Measurements from ENCODE around the gene RAPGEF4. TPM values are rescaled to one million over a fixed set of nuclear protein-coding genes. Genes with fewer than 3 reads are reported as not detected.
A peak's percentile ranks its signal among the peaks of the same experiment; 100 is the strongest.

RAPGEF4 gene
- polyA plus RNA-seq, 2 donors = 1.7 to 3.1 TPM

DNA sequence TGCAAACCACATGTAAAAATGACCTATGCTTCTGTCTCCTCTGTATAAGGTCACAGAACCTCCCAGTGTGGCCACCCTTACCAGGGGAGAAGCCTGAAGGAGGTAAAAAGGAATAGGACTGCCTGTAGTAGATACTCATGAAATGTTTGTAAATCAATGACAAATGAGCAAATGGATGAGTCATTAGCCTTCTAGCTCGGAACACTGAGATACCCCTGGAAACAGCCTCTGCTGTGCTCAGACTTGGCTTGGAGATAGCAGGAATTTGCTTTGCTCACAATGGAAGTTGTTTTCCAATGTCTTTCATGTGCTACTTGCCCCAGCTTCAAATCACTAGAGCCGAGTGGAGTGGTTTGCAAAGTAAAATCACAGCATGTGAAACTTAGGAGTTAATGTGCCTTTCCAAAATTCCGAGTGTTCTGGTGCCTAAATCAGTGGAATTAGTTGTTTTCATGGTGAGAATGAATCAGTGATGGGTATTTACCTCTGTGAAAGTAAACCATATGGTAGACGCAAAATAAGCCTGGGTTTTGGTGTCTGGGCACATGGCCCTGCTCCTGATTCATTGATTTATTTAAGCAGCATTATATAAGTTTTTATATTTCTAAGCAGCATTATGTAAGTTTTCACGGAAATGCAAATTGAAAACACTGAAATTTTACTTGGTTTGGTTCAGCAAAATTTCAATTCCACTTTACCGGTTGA, 186.0 kb downstream of the RAPGEF4 start:
- no peaks in the 10 kb centered on the region for H3K27me3 ChIP-seq (ENCODE audit: control insufficient read depth in 1 of 2, insufficient read depth in 2 of 2, low read length in 2 of 2)
- H3K27ac ChIP-seq (ENCODE audit: low read depth in 2 of 2, low read length in 1 of 2) = no peak overlapping the region
- no peaks in the 10 kb centered on the region for H3K36me3 ChIP-seq (ENCODE audit: control insufficient read depth in 2 of 2, insufficient read depth in 2 of 2, low read length in 1 of 2)
- H3K4me1 ChIP-seq (ENCODE audit: control insufficient read depth in 2 of 2, insufficient read depth in 2 of 2, low read length in 1 of 2) = no peaks in the 10 kb centered on the region
- 61 to 64% methylated on average over 6 of the region's 6 CpGs for WGBS, 2 donors
- no peak overlapping the region for H3K4me3 ChIP-seq (ENCODE audit: low read depth in 1 of 2, low read length in 2 of 2)
- no peaks in the 10 kb centered on the region for H3K9me3 ChIP-seq (ENCODE audit: control insufficient read depth in 2 of 2, insufficient read depth in 1 of 2, low read depth in 1 of 2, low read length in 1 of 2)

GRCh38 chr2:172922306-172922705, 186.7 kb downstream of the RAPGEF4 start:
- no peaks in the 10 kb centered on the region for H3K36me3 ChIP-seq (ENCODE audit: control insufficient read depth in 2 of 2, insufficient read depth in 2 of 2, low read length in 1 of 2)
- H3K9me3 ChIP-seq (ENCODE audit: control insufficient read depth in 2 of 2, insufficient read depth in 1 of 2, low read depth in 1 of 2, low read length in 1 of 2) = no peaks in the 10 kb centered on the region
- H3K27ac ChIP-seq (ENCODE audit: low read depth in 2 of 2, low read length in 1 of 2) = no peak overlapping the region
- no peaks in the 10 kb centered on the region for H3K27me3 ChIP-seq (ENCODE audit: control insufficient read depth in 1 of 2, insufficient read depth in 2 of 2, low read length in 2 of 2)
- 68 to 77% methylated on average over 2 of the region's 2 CpGs for WGBS, 2 donors
- no peaks in the 10 kb centered on the region for H3K4me1 ChIP-seq (ENCODE audit: control insufficient read depth in 2 of 2, insufficient read depth in 2 of 2, low read length in 1 of 2)
- H3K4me3 ChIP-seq (ENCODE audit: low read depth in 1 of 2, low read length in 2 of 2) = no peak overlapping the region

- no peak overlapping the region for H3K4me3 ChIP-seq (ENCODE audit: low read depth in 1 of 2, low read length in 2 of 2)
- no peaks in the 10 kb centered on the region for H3K36me3 ChIP-seq (ENCODE audit: control insufficient read depth in 2 of 2, insufficient read depth in 2 of 2, low read length in 1 of 2)
- WGBS, 2 donors = 69 to 87% methylated on average over 4 of the region's 4 CpGs
- no peaks in the 10 kb centered on the region for H3K9me3 ChIP-seq (ENCODE audit: control insufficient read depth in 2 of 2, insufficient read depth in 1 of 2, low read depth in 1 of 2, low read length in 1 of 2)
- H3K27ac ChIP-seq (ENCODE audit: low read depth in 2 of 2, low read length in 1 of 2) = no peak overlapping the region
- no peaks in the 10 kb centered on the region for H3K4me1 ChIP-seq (ENCODE audit: control insufficient read depth in 2 of 2, insufficient read depth in 2 of 2, low read length in 1 of 2)
- H3K27me3 ChIP-seq (ENCODE audit: control insufficient read depth in 1 of 2, insufficient read depth in 2 of 2, low read length in 2 of 2) = no peaks in the 10 kb centered on the region
These were observed 187.2 kb downstream of the RAPGEF4 start for GRCh38 chr2:172922815-172923214.

DNA sequence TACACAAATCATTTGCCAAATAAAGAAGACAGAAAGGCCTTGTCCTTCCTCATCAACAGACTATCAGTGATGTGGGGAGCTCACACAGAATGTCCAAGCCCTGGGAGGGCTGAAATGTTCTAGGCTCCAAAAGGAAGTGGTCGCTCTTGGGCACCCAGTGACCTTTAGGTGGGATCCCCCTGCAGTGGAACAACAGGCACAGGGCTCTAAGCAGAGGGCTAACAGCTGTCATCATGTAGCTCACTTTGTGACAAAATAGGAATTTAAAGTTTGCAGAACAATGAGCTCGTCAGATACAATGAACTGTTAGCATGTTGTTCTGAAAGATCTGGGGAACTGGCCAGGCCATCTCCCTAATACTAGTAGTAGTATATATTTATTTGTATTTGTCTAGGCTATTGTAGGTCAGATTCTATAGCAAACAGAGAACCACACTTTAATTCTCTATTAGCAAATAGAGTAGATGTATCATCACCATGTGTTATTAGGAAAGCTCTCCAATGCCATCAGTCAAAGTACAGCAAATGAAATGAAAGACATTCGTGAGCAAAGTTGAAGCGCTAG, 188.5 kb downstream of the RAPGEF4 start:
- 89% methylated on average over 4 of the region's 4 CpGs for WGBS, 2 donors
- no peaks in the 10 kb centered on the region for H3K9me3 ChIP-seq (ENCODE audit: control insufficient read depth in 2 of 2, insufficient read depth in 1 of 2, low read depth in 1 of 2, low read length in 1 of 2)
- H3K27ac ChIP-seq (ENCODE audit: low read depth in 2 of 2, low read length in 1 of 2) = no peak overlapping the region
- no peaks in the 10 kb centered on the region for H3K4me1 ChIP-seq (ENCODE audit: control insufficient read depth in 2 of 2, insufficient read depth in 2 of 2, low read length in 1 of 2)
- no peaks in the 10 kb centered on the region for H3K27me3 ChIP-seq (ENCODE audit: control insufficient read depth in 1 of 2, insufficient read depth in 2 of 2, low read length in 2 of 2)
- H3K4me3 ChIP-seq (ENCODE audit: low read depth in 1 of 2, low read length in 2 of 2) = no peak overlapping the region
- H3K36me3 ChIP-seq (ENCODE audit: control insufficient read depth in 2 of 2, insufficient read depth in 2 of 2, low read length in 1 of 2) = no peaks in the 10 kb centered on the region

DNA sequence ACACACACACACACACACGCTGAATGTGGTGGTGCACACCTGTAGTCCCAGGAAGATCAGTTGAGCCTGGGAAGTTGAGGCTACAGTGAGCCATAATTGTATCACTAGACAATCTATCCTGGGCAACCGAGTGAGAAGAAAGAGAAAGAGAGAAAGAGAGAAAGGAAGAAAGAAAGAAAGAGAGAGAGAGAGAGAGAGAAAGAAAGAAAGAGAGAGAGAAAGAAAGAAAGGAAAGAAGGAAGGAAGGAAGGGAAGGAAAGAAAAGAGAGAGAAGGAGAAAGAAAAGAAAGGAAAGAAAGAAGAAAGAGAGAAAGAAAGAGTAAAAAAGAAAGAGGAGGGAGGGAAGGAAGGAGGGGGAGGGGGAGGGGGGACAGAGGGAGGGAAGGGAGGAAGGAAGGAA, 190.0 kb downstream of the RAPGEF4 start:
- Histone ChIP-seq H3K9me3 (ENCODE audit: control insufficient read depth in 2 of 2, insufficient read depth in 1 of 2, low read depth in 1 of 2, low read length in 1 of 2) (no peaks in the 10 kb centered on the region), H3K27me3 (ENCODE audit: control insufficient read depth in 1 of 2, insufficient read depth in 2 of 2, low read length in 2 of 2) (no peaks in the 10 kb centered on the region), H3K4me3 (ENCODE audit: low read depth in 1 of 2, low read length in 2 of 2) (no peak overlapping the region), H3K36me3 (ENCODE audit: control insufficient read depth in 2 of 2, insufficient read depth in 2 of 2, low read length in 1 of 2) (no peaks in the 10 kb centered on the region), H3K27ac (ENCODE audit: low read depth in 2 of 2, low read length in 1 of 2) (no peak overlapping the region), H3K4me1 (ENCODE audit: control insufficient read depth in 2 of 2, insufficient read depth in 2 of 2, low read length in 1 of 2) (no peaks in the 10 kb centered on the region)
- 91 to 97% methylated on average over 2 of the region's 2 CpGs for WGBS, 2 donors

GRCh38 chr2:172926785-172927640, 191.4 kb downstream of the RAPGEF4 start:
- H3K27ac ChIP-seq (ENCODE audit: low read depth in 2 of 2, low read length in 1 of 2) = no peak overlapping the region
- WGBS, 2 donors = 88 to 91% methylated on average over 7 of the region's 7 CpGs

DNA sequence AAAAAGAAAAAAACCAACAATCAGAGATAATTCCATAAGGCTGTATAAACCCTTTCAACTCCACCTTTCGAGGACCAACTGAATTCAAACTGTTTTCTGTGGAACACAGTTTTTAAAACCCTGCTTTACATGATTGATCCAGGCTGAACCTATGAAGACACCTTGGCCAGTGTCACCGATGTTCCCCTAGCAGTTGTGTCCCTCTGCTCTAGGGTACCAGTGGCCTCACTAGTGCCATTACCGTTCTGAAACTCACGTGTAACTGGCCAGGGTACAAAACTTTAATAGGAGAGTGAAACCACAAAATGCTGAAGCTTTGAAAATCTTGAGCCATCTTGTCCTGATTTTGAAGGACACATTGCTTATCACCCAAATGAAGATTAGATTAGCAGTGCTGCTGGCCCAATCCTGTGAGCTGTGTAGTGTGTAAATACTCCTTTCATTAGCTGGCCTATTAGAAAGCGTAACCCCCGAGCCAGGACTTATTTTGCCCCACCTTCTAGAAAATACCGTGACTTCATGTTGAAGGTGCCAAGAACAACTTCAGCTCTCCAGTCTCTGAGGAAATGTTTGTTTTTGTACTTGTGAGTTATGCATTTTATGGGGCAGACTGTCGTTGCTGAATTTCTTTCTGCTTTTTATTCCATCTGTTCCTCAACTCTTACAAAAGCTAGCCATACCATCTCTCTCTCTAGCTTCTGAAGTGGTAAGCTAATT, 192.2 kb downstream of the RAPGEF4 start:
- H3K27me3 ChIP-seq (ENCODE audit: control insufficient read depth in 1 of 2, insufficient read depth in 2 of 2, low read length in 2 of 2) = no peaks in the 10 kb centered on the region
- peaks cover 0 to 2% of the 10 kb centered on the region in 2 donors for H3K4me1 ChIP-seq (ENCODE audit: control insufficient read depth in 2 of 2, insufficient read depth in 2 of 2, low read length in 1 of 2)
- H3K9me3 ChIP-seq (ENCODE audit: control insufficient read depth in 2 of 2, insufficient read depth in 1 of 2, low read depth in 1 of 2, low read length in 1 of 2) = no peaks in the 10 kb centered on the region
- no peaks in the 10 kb centered on the region for H3K36me3 ChIP-seq (ENCODE audit: control insufficient read depth in 2 of 2, insufficient read depth in 2 of 2, low read length in 1 of 2)
- peak overlapping the region; percentile 22 to 45 for H3K27ac ChIP-seq (ENCODE audit: low read depth in 2 of 2, low read length in 1 of 2)
- H3K4me3 ChIP-seq (ENCODE audit: low read depth in 1 of 2, low read length in 2 of 2) = no peak overlapping the region
- 30 to 33% methylated on average over 8 of the region's 8 CpGs for WGBS, 2 donors

More at GRCh38 chr2:172926785-172927640, 191.4 kb downstream of the RAPGEF4 start:
- Histone ChIP-seq H3K27me3 (ENCODE audit: control insufficient read depth in 1 of 2, insufficient read depth in 2 of 2, low read length in 2 of 2) (no peaks in the 10 kb centered on the region), H3K4me3 (ENCODE audit: low read depth in 1 of 2, low read length in 2 of 2) (no peak overlapping the region), H3K9me3 (ENCODE audit: control insufficient read depth in 2 of 2, insufficient read depth in 1 of 2, low read depth in 1 of 2, low read length in 1 of 2) (no peaks in the 10 kb centered on the region), H3K36me3 (ENCODE audit: control insufficient read depth in 2 of 2, insufficient read depth in 2 of 2, low read length in 1 of 2) (no peaks in the 10 kb centered on the region), H3K4me1 (ENCODE audit: control insufficient read depth in 2 of 2, insufficient read depth in 2 of 2, low read length in 1 of 2) (peaks cover 0 to 2% of the 10 kb centered on the region in 2 donors)

GRCh38 chr2:172928756-172929155, 193.1 kb downstream of the RAPGEF4 start:
- H3K4me3 ChIP-seq (ENCODE audit: low read depth in 1 of 2, low read length in 2 of 2) = no peak overlapping the region

DNA sequence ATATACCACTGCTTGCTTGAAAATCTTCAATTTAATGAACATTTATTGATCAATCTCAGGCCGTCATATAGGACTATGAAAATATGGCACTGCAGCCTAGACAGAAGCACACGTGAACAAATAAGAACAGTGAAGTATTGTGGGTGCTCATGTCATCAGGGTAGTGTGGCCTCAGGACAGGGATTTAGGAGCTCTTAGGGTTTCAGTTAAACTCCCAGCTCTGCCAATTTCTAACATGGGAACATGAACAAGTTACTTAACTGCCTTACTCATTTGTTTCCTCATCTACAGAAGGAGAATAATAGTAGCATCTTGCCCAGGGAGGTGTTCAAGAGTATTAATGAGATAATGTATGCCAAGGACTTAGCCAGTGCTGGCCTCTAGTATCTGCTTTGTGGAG, 194.0 kb downstream of the RAPGEF4 start:
- no peak overlapping the region for H3K4me3 ChIP-seq (ENCODE audit: low read depth in 1 of 2, low read length in 2 of 2)
- no peaks in the 10 kb centered on the region for H3K36me3 ChIP-seq (ENCODE audit: control insufficient read depth in 2 of 2, insufficient read depth in 2 of 2, low read length in 1 of 2)
- H3K4me1 ChIP-seq (ENCODE audit: control insufficient read depth in 2 of 2, insufficient read depth in 2 of 2, low read length in 1 of 2) = peaks cover 0 to 2% of the 10 kb centered on the region in 2 donors
- whole genome bisulfite sequencing, 2 donors = 53 to 60% methylated on average over 2 of the region's 2 CpGs
- no peaks in the 10 kb centered on the region for H3K27me3 ChIP-seq (ENCODE audit: control insufficient read depth in 1 of 2, insufficient read depth in 2 of 2, low read length in 2 of 2)
- no peak overlapping the region for H3K27ac ChIP-seq (ENCODE audit: low read depth in 2 of 2, low read length in 1 of 2)
- H3K9me3 ChIP-seq (ENCODE audit: control insufficient read depth in 2 of 2, insufficient read depth in 1 of 2, low read depth in 1 of 2, low read length in 1 of 2) = no peaks in the 10 kb centered on the region

More at GRCh38 chr2:172928756-172929155, 193.1 kb downstream of the RAPGEF4 start:
- WGBS, 2 donors = 54 to 62% methylated on average over 2 of the region's 2 CpGs
- no peaks in the 10 kb centered on the region for H3K36me3 ChIP-seq (ENCODE audit: control insufficient read depth in 2 of 2, insufficient read depth in 2 of 2, low read length in 1 of 2)
- H3K9me3 ChIP-seq (ENCODE audit: control insufficient read depth in 2 of 2, insufficient read depth in 1 of 2, low read depth in 1 of 2, low read length in 1 of 2) = no peaks in the 10 kb centered on the region
- peaks cover 0 to 2% of the 10 kb centered on the region in 2 donors for H3K4me1 ChIP-seq (ENCODE audit: control insufficient read depth in 2 of 2, insufficient read depth in 2 of 2, low read length in 1 of 2)
- no peaks in the 10 kb centered on the region for H3K27me3 ChIP-seq (ENCODE audit: control insufficient read depth in 1 of 2, insufficient read depth in 2 of 2, low read length in 2 of 2)
- H3K27ac ChIP-seq (ENCODE audit: low read depth in 2 of 2, low read length in 1 of 2) = no peak overlapping the region

Data from esophagus (tissue), 2 donors.